ENCODE data around the gene ABCC8. TPM values are rescaled to one million over a fixed set of nuclear protein-coding genes. Genes with fewer than 3 reads are reported as not detected.

The ABCC8 gene
- total and polyA plus RNA-seq, 2 donors from 2014 or later: 1.3 to 3.2 TPM

- Histone ChIP-seq H3K9ac (ENCODE audit: low read length in 3 of 3) (peak overlapping the region; percentile 1 to 37 (median 34)), H3K36me3 (ENCODE audit: control insufficient read depth in 2 of 3, insufficient read depth in 3 of 3, low read length in 3 of 3) (no peaks in the 10 kb centered on the region), H3K27me3 (ENCODE audit: control insufficient read depth, insufficient read depth, low read length) (peaks cover 9% of the 10 kb centered on the region), H3K9me3 (ENCODE audit: control insufficient read depth in 2 of 3, insufficient read depth in 1 of 3, low read length in 3 of 3) (no peaks in the 10 kb centered on the region), H3K27ac (ENCODE audit: low read depth in 2 of 2, low read length in 2 of 2) (peak overlapping the region in 1 of 2 donors; percentile 76), H3K4me1 (ENCODE audit: control insufficient read depth in 2 of 3, insufficient read depth in 2 of 3, low read depth in 1 of 3, low read length in 3 of 3) (peaks cover 0 to 9% (median 8%) of the 10 kb centered on the region in 3 donors), H3K4me3 (ENCODE audit: low read length in 3 of 3) (peak overlapping the region; percentile 64 to 81 (median 75))
- no peak for TF ChIP-seq CTCF (IDR thresholded peaks at IDR 0.05; ENCODE audit: borderline replicate concordance, extremely low read depth, insufficient read depth)
- DNase-seq (peak in 1 of 5 donors; percentile 4), FAIRE-seq (no peak)
- intact Hi-C loops (cut with DNase I): no loop called here
These were observed 122.6 kb downstream of the ABCC8 start for GRCh38 chr11:17353821-17354600.

GRCh38 chr11:17352950-17353820, 123.5 kb downstream of the ABCC8 start:
- TF ChIP-seq CTCF (IDR thresholded peaks at IDR 0.05; ENCODE audit: borderline replicate concordance, extremely low read depth, insufficient read depth): no peak
- Histone ChIP-seq H3K4me1 (ENCODE audit: control insufficient read depth in 2 of 3, insufficient read depth in 2 of 3, low read depth in 1 of 3, low read length in 3 of 3) (peaks cover 0 to 9% (median 8%) of the 10 kb centered on the region in 3 donors), H3K9ac (ENCODE audit: low read length in 3 of 3) (peak overlapping the region; percentile 1 to 52 (median 34)), H3K27me3 (ENCODE audit: control insufficient read depth, insufficient read depth, low read length) (peaks cover 9% of the 10 kb centered on the region), H3K36me3 (ENCODE audit: control insufficient read depth in 2 of 3, insufficient read depth in 3 of 3, low read length in 3 of 3) (no peaks in the 10 kb centered on the region), H3K27ac (ENCODE audit: low read depth in 2 of 2, low read length in 2 of 2) (peak overlapping the region; percentile 52 to 76), H3K9me3 (ENCODE audit: control insufficient read depth in 2 of 3, insufficient read depth in 1 of 3, low read length in 3 of 3) (no peaks in the 10 kb centered on the region), H3K4me3 (ENCODE audit: low read length in 3 of 3) (peak overlapping the region; percentile 64 to 81 (median 75))
- intact Hi-C loops (cut with DNase I): no loop called here
- no peak for FAIRE-seq
- peak; percentile 82 to 91 (median 85) for DNase-seq

DNA sequence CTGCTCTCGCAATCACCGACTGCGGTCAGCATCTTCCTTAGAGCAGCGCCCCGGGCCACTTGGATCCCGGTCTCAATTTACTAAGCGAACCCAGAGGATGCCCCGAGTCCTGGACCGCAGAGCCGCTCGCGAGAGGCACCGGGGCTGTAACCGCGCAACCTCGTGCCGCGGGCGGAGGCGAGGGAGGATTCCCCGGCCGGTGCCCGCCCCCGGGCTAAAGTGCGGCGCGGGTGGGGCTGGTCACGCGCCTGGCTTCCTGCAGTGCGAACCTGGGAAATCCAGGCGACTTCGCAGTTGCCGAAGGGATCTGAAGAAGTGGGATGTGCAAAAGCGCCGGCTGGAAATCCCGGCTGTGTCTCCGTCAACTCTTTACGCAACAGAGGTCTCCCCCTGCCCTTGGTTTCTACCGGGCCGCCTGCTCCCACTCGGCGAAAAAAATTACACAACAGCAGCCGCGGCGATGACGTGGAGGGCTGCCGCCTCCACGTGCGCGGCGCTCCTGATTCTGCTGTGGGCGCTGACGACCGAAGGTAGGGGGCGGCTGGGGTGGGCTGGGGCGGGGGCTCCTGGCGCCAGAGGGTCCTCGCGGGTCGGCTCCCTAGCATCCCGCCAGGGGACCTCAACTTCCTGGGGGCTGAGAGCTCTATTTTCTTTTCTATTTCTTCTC, 125.0 kb downstream of the ABCC8 start, which contains the start of gene NCR3LG1:
TSS of gene NCR3LG1 (plus strand) at position 291 of the 667 bp plus-strand sequence. CDS start at position 461, 170 bp downstream.
- DNase-seq (peak; percentile 46 to 84 (median 64)), FAIRE-seq (no peak)
- no peak for TF ChIP-seq CTCF (IDR thresholded peaks at IDR 0.05; ENCODE audit: borderline replicate concordance, extremely low read depth, insufficient read depth)
- Histone ChIP-seq H3K9me3 (ENCODE audit: control insufficient read depth in 2 of 3, insufficient read depth in 1 of 3, low read length in 3 of 3) (no peaks in the 10 kb centered on the region), H3K27me3 (ENCODE audit: control insufficient read depth, insufficient read depth, low read length) (peaks cover 9% of the 10 kb centered on the region), H3K4me1 (ENCODE audit: control insufficient read depth in 2 of 3, insufficient read depth in 2 of 3, low read depth in 1 of 3, low read length in 3 of 3) (peaks cover 0 to 9% (median 8%) of the 10 kb centered on the region in 3 donors), H3K4me3 (ENCODE audit: low read length in 3 of 3) (peak within 1 kb of the TSS; percentile 64 to 81 (median 75)), H3K36me3 (ENCODE audit: control insufficient read depth in 2 of 3, insufficient read depth in 3 of 3, low read length in 3 of 3) (no peaks in the 10 kb centered on the region), H3K9ac (ENCODE audit: low read length in 3 of 3) (peak within 1 kb of the TSS in 1 of 3 donors; percentile 34), H3K27ac (ENCODE audit: low read depth in 2 of 2, low read length in 2 of 2) (peak within 1 kb of the TSS; percentile 52 to 76)
- intact Hi-C loops (cut with DNase I): no loop called here

All from kidney (tissue), 14 donors.